Measurements from ENCODE around the gene SH3BGR. TPM values are rescaled to one million over a fixed set of nuclear protein-coding genes. Genes with fewer than 3 reads are reported as not detected.

Gene SH3BGR
- total and polyA plus RNA-seq, 2 of the 8 experiments (the other 6 are each of a cell fraction or from before 2014, with no cell fraction given): 2.1 to 5.9 TPM

DNA sequence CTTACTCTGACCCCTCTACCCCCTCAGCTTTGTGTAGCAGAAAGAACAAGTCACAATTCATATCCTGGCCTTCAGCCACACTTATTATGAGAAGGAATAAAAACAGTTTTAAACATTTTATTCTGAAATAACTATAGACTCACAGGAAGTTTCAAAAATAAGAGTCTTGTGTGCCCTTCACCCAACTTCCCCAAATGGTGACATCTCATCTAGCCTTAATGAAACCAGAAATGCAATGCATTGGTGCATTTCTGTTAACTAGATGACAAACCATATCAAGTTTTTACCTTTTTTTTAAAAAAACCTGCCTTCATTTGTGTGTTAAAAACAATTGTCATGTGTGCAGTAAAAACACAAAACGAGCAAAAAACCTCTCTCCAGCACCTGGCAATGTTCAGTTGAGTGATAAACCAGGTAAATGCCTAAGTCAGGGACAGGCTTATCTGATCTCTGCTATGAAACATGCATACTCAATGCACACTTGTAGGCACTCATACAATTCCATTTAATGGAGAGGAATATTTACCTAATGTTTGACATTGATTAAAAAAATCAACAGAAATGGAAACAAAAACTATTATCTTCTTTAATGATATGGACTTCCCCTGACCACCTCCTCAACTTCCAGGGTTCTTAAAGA, 51.5 kb downstream of the SH3BGR start (continued):
- TF ChIP-seq USF2 (IDR thresholded peaks at IDR 0.05; ENCODE audit: low read length) (no peak), HDAC2 (IDR thresholded peaks at IDR 0.05; ENCODE audit: borderline replicate concordance in 1 of 2, low read depth in 2 of 2, low read length in 2 of 2) (no peak), SP2 (IDR thresholded peaks at IDR 0.05; ENCODE audit: low read length) (no peak)
